ENCODE results near the gene SETD3. TPM values are rescaled to one million over a fixed set of nuclear protein-coding genes. Genes with fewer than 3 reads are reported as not detected.
A peak's percentile ranks its signal among the peaks of the same experiment; 100 is the strongest.

The SETD3 gene
- total RNA-seq, 4 donors from 2014 or later = 127 to 184 (median 162) TPM

GRCh38 chr14:99419905-99420304 lies 60.8 kb downstream of the SETD3 start:
- Histone ChIP-seq H3K36me3 (peaks cover 0 to 13% of the 10 kb centered on the region in 2 donors), H3K9me3 (no peaks in the 10 kb centered on the region), H3K4me1 (peaks cover 0 to 6% (median 0%) of the 10 kb centered on the region in 3 donors), H3K27ac (no peak overlapping the region), H3K4me3 (no peak overlapping the region), H3K27me3 (no peaks in the 10 kb centered on the region)
- ATAC-seq = no peak
- TF ChIP-seq EP300 (IDR thresholded peaks at IDR 0.05) (no peak), CTCF (IDR thresholded peaks at IDR 0.05) (no peak), POLR2AphosphoS5 (IDR thresholded peaks at IDR 0.05) (no peak), POLR2A (IDR thresholded peaks at IDR 0.05) (no peak)
- WGBS, 2 donors (ENCODE audit: low coverage in 1 of 2) = 92 to 100% methylated on average over 2 to 4 of the region's 4 CpGs

DNA sequence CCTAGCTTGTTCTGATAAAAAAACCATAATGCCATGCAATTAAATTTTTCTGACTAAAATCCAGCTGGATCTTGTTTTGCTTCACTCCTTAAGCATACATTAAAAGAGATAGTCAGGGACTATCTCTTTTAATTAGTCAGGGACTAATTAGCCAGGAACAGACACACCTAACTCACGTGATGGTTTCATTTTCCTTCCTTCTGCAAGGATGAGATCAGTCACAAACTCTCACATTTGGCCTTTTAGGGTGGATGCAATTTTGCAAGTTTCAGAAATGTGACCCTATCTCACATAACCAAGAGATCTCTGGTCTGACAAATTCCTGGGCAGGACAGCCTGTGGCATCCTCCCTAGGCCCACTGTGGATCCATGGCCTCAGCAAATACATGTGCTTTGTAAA lies 62.4 kb downstream of the SETD3 start:
- H3K36me3 ChIP-seq = peaks cover 0 to 13% of the 10 kb centered on the region in 2 donors
- no peaks in the 10 kb centered on the region for H3K9me3 ChIP-seq
- ATAC-seq = no peak
- peaks cover 0 to 6% (median 0%) of the 10 kb centered on the region in 3 donors for H3K4me1 ChIP-seq
- H3K27ac ChIP-seq = no peak overlapping the region
- no peak overlapping the region for H3K4me3 ChIP-seq
- TF ChIP-seq EP300 (IDR thresholded peaks at IDR 0.05) = no peak
- TF ChIP-seq POLR2AphosphoS5 (IDR thresholded peaks at IDR 0.05) = no peak
- no peak for TF ChIP-seq CTCF (IDR thresholded peaks at IDR 0.05)
- TF ChIP-seq POLR2A (IDR thresholded peaks at IDR 0.05) = no peak
- no peaks in the 10 kb centered on the region for H3K27me3 ChIP-seq
- WGBS, 2 donors (ENCODE audit: low coverage in 1 of 2) = 50 to 56% methylated on average over 1 of the region's 1 CpG

DNA sequence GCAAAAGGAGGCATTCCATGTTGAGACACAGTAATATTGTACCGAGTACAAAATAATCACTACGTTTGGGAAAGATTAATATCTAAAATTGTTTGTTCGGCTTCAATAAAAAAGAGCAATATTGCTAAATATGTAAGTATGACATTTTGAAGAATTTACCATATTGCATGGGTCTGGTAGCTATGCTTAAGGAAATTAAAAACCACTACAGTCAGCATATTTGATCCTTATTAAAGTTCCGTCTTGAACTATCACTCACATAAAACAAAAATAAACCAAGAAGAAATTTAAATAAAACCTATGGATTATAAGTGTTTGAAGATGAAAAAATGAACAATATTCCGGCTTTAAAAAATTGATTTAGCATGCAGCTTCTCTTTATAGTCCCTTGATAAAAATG lies 63.8 kb downstream of the SETD3 start:
- Histone ChIP-seq H3K4me1 (peaks cover 0 to 6% (median 0%) of the 10 kb centered on the region in 3 donors), H3K4me3 (no peak overlapping the region), H3K27me3 (no peaks in the 10 kb centered on the region), H3K36me3 (peaks cover 0 to 26% of the 10 kb centered on the region in 2 donors), H3K9me3 (no peaks in the 10 kb centered on the region), H3K27ac (no peak overlapping the region)
- WGBS, 2 donors (ENCODE audit: low coverage in 1 of 2) = 82 to 95% methylated on average over 5 of the region's 5 CpGs
- TF ChIP-seq POLR2AphosphoS5 (IDR thresholded peaks at IDR 0.05) (no peak), POLR2A (IDR thresholded peaks at IDR 0.05) (no peak)
- ATAC-seq = no peak

- TF ChIP-seq POLR2A (IDR thresholded peaks at IDR 0.05) (no peak), POLR2AphosphoS5 (IDR thresholded peaks at IDR 0.05) (no peak), EP300 (IDR thresholded peaks at IDR 0.05) (no peak), CTCF (IDR thresholded peaks at IDR 0.05) (peak; percentile 61 to 84 (median 70))
- H3K36me3 ChIP-seq = peaks cover 0 to 36% of the 10 kb centered on the region in 2 donors
- peaks cover 0 to 6% (median 0%) of the 10 kb centered on the region in 3 donors for H3K4me1 ChIP-seq
- WGBS, 2 donors (ENCODE audit: low coverage in 1 of 2) = 0% methylated on average over 2 of the region's 2 CpGs
- H3K27ac ChIP-seq = no peak overlapping the region
- H3K9me3 ChIP-seq = no peaks in the 10 kb centered on the region
- H3K27me3 ChIP-seq = no peaks in the 10 kb centered on the region
- H3K4me3 ChIP-seq = no peak overlapping the region
- ATAC-seq = peak; percentile 62
These were observed 65.0 kb downstream of the SETD3 start for GRCh38 chr14:99415496-99416281.

DNA sequence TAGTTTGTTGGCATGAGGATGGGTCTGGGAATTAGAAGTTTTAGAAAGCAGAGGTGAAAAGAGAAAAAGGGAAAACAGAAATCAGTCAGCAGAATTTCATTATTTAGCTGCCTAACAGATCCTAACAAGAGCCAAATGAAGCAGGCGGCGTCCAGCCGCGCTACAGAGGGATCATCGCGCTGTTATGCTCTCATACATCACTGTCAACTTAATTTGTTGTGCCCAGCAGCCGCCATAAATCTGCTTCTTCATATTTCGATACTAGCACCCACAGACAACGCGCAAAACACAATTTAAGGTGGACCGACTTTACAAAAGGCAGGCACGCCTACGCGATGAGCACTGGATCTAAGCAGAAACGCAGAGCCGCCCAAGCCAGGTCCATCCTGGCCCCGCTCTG lies 66.7 kb downstream of the SETD3 start:
- Histone ChIP-seq H3K4me3 (no peak overlapping the region), H3K4me1 (peaks cover 0 to 6% (median 0%) of the 10 kb centered on the region in 3 donors), H3K27ac (no peak overlapping the region), H3K36me3 (peaks cover 0 to 54% of the 10 kb centered on the region in 2 donors), H3K27me3 (no peaks in the 10 kb centered on the region), H3K9me3 (no peaks in the 10 kb centered on the region)
- WGBS, 2 donors (ENCODE audit: low coverage in 1 of 2) = 83 to 87% methylated on average over 15 to 16 of the region's 17 CpGs
- ATAC-seq = no peak
- no peak for TF ChIP-seq EP300 (IDR thresholded peaks at IDR 0.05)
- TF ChIP-seq POLR2A (IDR thresholded peaks at IDR 0.05) = no peak
- TF ChIP-seq POLR2AphosphoS5 (IDR thresholded peaks at IDR 0.05) = no peak
- no peak for TF ChIP-seq CTCF (IDR thresholded peaks at IDR 0.05)

Measured in gastroesophageal sphincter (tissue), 4 donors.